SHP77 (cell line): ENCODE measurements around the gene ZFX.

Experiments used
- DNase-seq, 2 experiments: peaks; one replicate each; lab custom pipeline; 2025; lab: John Stamatoyannopoulos, UW

ZFX gene

GRCh38 chrX:24202465-24203031, 53.0 kb downstream of the ZFX start:
- no peak for DNase-seq

- DNase-seq, result no peak
Observed at GRCh38 chrX:24203072-24203808, 53.7 kb downstream of the ZFX start.

- no peak for DNase-seq
Observed at GRCh38 chrX:24204331-24204730, 54.8 kb downstream of the ZFX start.

GRCh38 chrX:24204958-24205357, 55.4 kb downstream of the ZFX start:
- no peak for DNase-seq

GRCh38 chrX:24207826-24208225, 58.3 kb downstream of the ZFX start:
- no peak for DNase-seq

- DNase-seq, result no peak
Observed at GRCh38 chrX:24208496-24209240, 59.1 kb downstream of the ZFX start.

- no peak for DNase-seq
Observed at GRCh38 chrX:24210190-24210589, 60.7 kb downstream of the ZFX start.

GRCh38 chrX:24214568-24214967, 65.0 kb downstream of the ZFX start:
- DNase-seq, result no peak

GRCh38 chrX:24215272-24215671, 65.7 kb downstream of the ZFX start:
- DNase-seq, result no peak

GRCh38 chrX:24216037-24216436, 66.5 kb downstream of the ZFX start:
- DNase-seq, result no peak

- no peak for DNase-seq
Observed at GRCh38 chrX:24216827-24217226, 67.3 kb downstream of the ZFX start.

- no peak for DNase-seq
Observed at GRCh38 chrX:24219320-24219719, 69.8 kb downstream of the ZFX start.

GRCh38 chrX:24221872-24222271, 72.3 kb downstream of the ZFX start:
- DNase-seq, result no peak

GRCh38 chrX:24225265-24225664, 75.7 kb downstream of the ZFX start:
- DNase-seq, result no peak

- DNase-seq, result no peak
Observed at GRCh38 chrX:24226176-24226575, 76.6 kb downstream of the ZFX start.

- no peak for DNase-seq
Observed at GRCh38 chrX:24228596-24228995, 79.1 kb downstream of the ZFX start.

- no peak for DNase-seq
Observed at GRCh38 chrX:24229400-24229879, 79.9 kb downstream of the ZFX start.

GRCh38 chrX:24229976-24230375, 80.4 kb downstream of the ZFX start:
- DNase-seq, result no peak

GRCh38 chrX:24231131-24231540, 81.6 kb downstream of the ZFX start:
- DNase-seq, result no peak

GRCh38 chrX:24231641-24232179, 82.2 kb downstream of the ZFX start:
- no peak for DNase-seq

- DNase-seq, result no peak
Observed at GRCh38 chrX:24232796-24233195, 83.3 kb downstream of the ZFX start.

GRCh38 chrX:24235084-24235710, 85.7 kb downstream of the ZFX start:
- DNase-seq, result no peak
